OCI-LY1 (cell line): Measurements from ENCODE around the gene SHLD2.
"Not testable (repeated sequence)": the region's sequence is repeated elsewhere in the genome, so short reads cannot be mapped to it uniquely, and the experiment has no call there.

Experiments
- H2AFZ ChIP-seq: fragments of 200-600 bp; sonication (generic), shearing (Covaris generic); 2 replicates; pipeline ENCODE4 v1.6.0; 2014; ENCODE audit warnings: antibody characterized with exemption, mild to moderate bottlenecking, low read length
- H3F3A ChIP-seq: fragments of 200-600 bp; sonication (generic), shearing (Covaris generic); 2 replicates; pipeline ENCODE4 v1.6.0; 2014; ENCODE audit warnings: mild to moderate bottlenecking, antibody characterized with exemption, low read length, moderate library complexity; ENCODE audit not compliant: insufficient read depth
- H3K27ac ChIP-seq: fragments of 200-600 bp; sonication (generic); 2 replicates; pipeline ENCODE4 v1.5.1; 2014; ENCODE audit warnings: low read length, mixed run types, mild to moderate bottlenecking, low read depth; ENCODE audit not compliant: poor library complexity, severe bottlenecking
- H3K27me3 ChIP-seq: fragments of 200-600 bp; sonication (generic); 2 replicates; pipeline ENCODE4 v1.6.0; 2014; ENCODE audit warnings: antibody characterized with exemption, mild to moderate bottlenecking, low read length, moderate library complexity; ENCODE audit not compliant: insufficient read depth
- H3K36me3 ChIP-seq: fragments of 200-600 bp; sonication (generic); 2 replicates; pipeline ENCODE4 v1.6.1; 2014; ENCODE audit warnings: mild to moderate bottlenecking, antibody characterized with exemption, low read length, moderate library complexity, mixed read lengths; ENCODE audit not compliant: insufficient read depth
- H3K4me1 ChIP-seq: fragments of 200-600 bp; sonication (generic); 2 replicates; pipeline ENCODE4 v1.5.1; 2014; ENCODE audit warnings: mild to moderate bottlenecking, low read length, moderate library complexity; ENCODE audit not compliant: insufficient read depth, severe bottlenecking
- H3K4me2 ChIP-seq: fragments of 200-600 bp; sonication (generic), shearing (Covaris generic); 2 replicates; pipeline ENCODE4 v1.6.1; 2014; ENCODE audit warnings: low read length
- H3K4me3 ChIP-seq: fragments of 200-600 bp; sonication (generic); 2 replicates; pipeline ENCODE4 v1.5.1; 2014; ENCODE audit warnings: low read length, low read depth, mild to moderate bottlenecking, mixed read lengths; ENCODE audit not compliant: poor library complexity, severe bottlenecking
- H3K79me2 ChIP-seq: fragments of 200-600 bp; shearing (Covaris generic); 2 replicates; pipeline ENCODE4 v1.6.1; 2016; ENCODE audit warnings: mixed run types, low read length, mixed read lengths; ENCODE audit not compliant: insufficient read depth
- H3K9ac ChIP-seq: fragments of 200-600 bp; sonication (generic), shearing (Covaris generic); 2 replicates; pipeline ENCODE4 v1.6.1; 2014; ENCODE audit warnings: mild to moderate bottlenecking, low read length, mixed read lengths
- H3K9me2 ChIP-seq: fragments of 200-600 bp; sonication (generic), shearing (Covaris generic); 2 replicates; pipeline ENCODE4 v1.6.1; 2014; ENCODE audit warnings: low read depth, mild to moderate bottlenecking, low read length, mixed read lengths
- H3K9me3 ChIP-seq: fragments of 200-600 bp; shearing (Covaris generic); 2 replicates; pipeline ENCODE4 v1.6.1; 2014; ENCODE audit warnings: low read length, mixed read lengths
- H4K20me1 ChIP-seq: fragments of 200-600 bp; sonication (generic), shearing (Covaris generic); 2 replicates; pipeline ENCODE4 v1.6.0; 2016; ENCODE audit warnings: mild to moderate bottlenecking, low read length; ENCODE audit not compliant: insufficient read depth
- CTCF ChIP-seq: fragments of 200-600 bp; sonication (generic), shearing (Covaris generic); IDR thresholded peaks from 2 replicates; pipeline ENCODE4 v1.5.1; 2017; ENCODE audit warnings: mild to moderate bottlenecking, antibody characterized with exemption, low read length, moderate library complexity, mixed read lengths
- EZH2 ChIP-seq: fragments of 200-600 bp; sonication (generic), shearing (Covaris generic); IDR thresholded peaks from 2 replicates; pipeline ENCODE4 v1.8.0; 2017; ENCODE audit warnings: borderline replicate concordance, mixed run types, mild to moderate bottlenecking, antibody characterized with exemption, low read length, moderate library complexity, mixed read lengths

The SHLD2 gene

GRCh38 chr10:87105446-87106124 is 10.6 kb downstream of the SHLD2 start:
- TF ChIP-seq CTCF (no peak), EZH2 (no peak)
- Histone ChIP-seq H3F3A (no peaks in the 10 kb centered on the region), H3K4me3 (no peak overlapping the region), H3K4me2 (no peak overlapping the region), H3K27ac (no peak overlapping the region), H4K20me1 (no peaks in the 10 kb centered on the region), H3K79me2 (no peaks in the 10 kb centered on the region), H3K9me3 (no peaks in the 10 kb centered on the region), H3K9ac (no peak overlapping the region), H3K9me2 (no peaks in the 10 kb centered on the region), H2AFZ (no peak overlapping the region), H3K4me1 (no peaks in the 10 kb centered on the region), H3K27me3 (no peaks in the 10 kb centered on the region), H3K36me3 (peaks cover 55% of the 10 kb centered on the region)

- H3K36me3 ChIP-seq, H3K4me2 ChIP-seq, H3K27ac ChIP-seq, H3F3A ChIP-seq, H3K4me1 ChIP-seq, H4K20me1 ChIP-seq, H3K9me2 ChIP-seq, H2AFZ ChIP-seq, H3K79me2 ChIP-seq, H3K27me3 ChIP-seq, H3K9ac ChIP-seq, H3K9me3 ChIP-seq, H3K4me3 ChIP-seq: not testable (repeated sequence)
These were observed 23.1 kb downstream of the SHLD2 start for GRCh38 chr10:87118122-87118521.

- H3K27ac ChIP-seq, H4K20me1 ChIP-seq, H3K36me3 ChIP-seq, H3F3A ChIP-seq, H3K9me3 ChIP-seq, H2AFZ ChIP-seq, H3K79me2 ChIP-seq, H3K27me3 ChIP-seq, H3K9ac ChIP-seq, H3K4me1 ChIP-seq, H3K4me2 ChIP-seq, H3K9me2 ChIP-seq, H3K4me3 ChIP-seq: not testable (repeated sequence)
These were observed 24.0 kb downstream of the SHLD2 start for GRCh38 chr10:87119029-87119428.

GRCh38 chr10:87123351-87123750 is 28.3 kb downstream of the SHLD2 start:
- H3K4me2 ChIP-seq, H3K9ac ChIP-seq, H3K27me3 ChIP-seq, H3K79me2 ChIP-seq, H3K4me3 ChIP-seq, H3K27ac ChIP-seq, H3K4me1 ChIP-seq, H4K20me1 ChIP-seq, H3K9me2 ChIP-seq, H3K9me3 ChIP-seq, H3K36me3 ChIP-seq, H2AFZ ChIP-seq, H3F3A ChIP-seq: not testable (repeated sequence)

GRCh38 chr10:87127048-87127447 is 32.0 kb downstream of the SHLD2 start:
- not testable (repeated sequence) for H3K9ac ChIP-seq, H4K20me1 ChIP-seq, H3K4me2 ChIP-seq, H3K79me2 ChIP-seq, H3K9me2 ChIP-seq, H3K9me3 ChIP-seq, H3K36me3 ChIP-seq, H3K27ac ChIP-seq, H3K27me3 ChIP-seq, H3K4me3 ChIP-seq, H2AFZ ChIP-seq, H3F3A ChIP-seq, H3K4me1 ChIP-seq

GRCh38 chr10:87127607-87128156 is 32.7 kb downstream of the SHLD2 start:
- not testable (repeated sequence) for H4K20me1 ChIP-seq, H3K79me2 ChIP-seq, H3K36me3 ChIP-seq, H3K27me3 ChIP-seq, H3K4me3 ChIP-seq, H3K9ac ChIP-seq, H3K4me1 ChIP-seq, H3F3A ChIP-seq, H3K9me2 ChIP-seq, H2AFZ ChIP-seq, H3K27ac ChIP-seq, H3K4me2 ChIP-seq, H3K9me3 ChIP-seq

- not testable (repeated sequence) for H3K4me1 ChIP-seq, H3K27ac ChIP-seq, H3K9me3 ChIP-seq, H3K4me3 ChIP-seq, H3K4me2 ChIP-seq, H3K36me3 ChIP-seq, H3F3A ChIP-seq, H3K79me2 ChIP-seq, H3K27me3 ChIP-seq, H4K20me1 ChIP-seq, H3K9me2 ChIP-seq, H3K9ac ChIP-seq, H2AFZ ChIP-seq
These were observed 37.2 kb downstream of the SHLD2 start for GRCh38 chr10:87132176-87132575.
